HEK293T (cell line): Measurements from ENCODE around the gene VAMP2.

Source experiments
- L3MBTL2 ChIP-seq: fragments of 450-650 bp; conservative IDR thresholded peaks from 2 replicates; pipeline ENCODE4 v1.6.1; 2016; ENCODE audit warnings: mild to moderate bottlenecking
- PKNOX1 ChIP-seq: fragments of 450-650 bp; IDR thresholded peaks from 2 replicates; pipeline ENCODE4 v1.6.1; 2016
- SUZ12 ChIP-seq: fragments of 450-650 bp; IDR thresholded peaks from 2 replicates; pipeline ENCODE4 v1.6.1; 2016; ENCODE audit warnings: mild to moderate bottlenecking

DNA sequence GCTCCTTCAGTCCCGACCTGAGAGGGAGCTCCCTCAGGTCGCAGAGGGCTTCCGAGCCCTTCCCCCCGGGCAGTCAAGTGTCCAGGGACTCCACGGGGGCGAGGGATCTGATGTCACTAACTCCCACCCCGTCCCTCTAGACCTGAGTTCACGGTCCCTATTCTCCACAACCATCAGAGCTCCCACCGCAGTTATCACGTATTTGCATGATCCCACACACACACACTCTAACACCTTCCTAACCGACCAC is 6.8 kb downstream of the VAMP2 start:
- TF ChIP-seq L3MBTL2 (no peak), SUZ12 (no peak), PKNOX1 (no peak)
